Measurements from ENCODE around the gene CDX1. TPM values are rescaled to one million over a fixed set of nuclear protein-coding genes. Genes with fewer than 3 reads are reported as not detected.

The CDX1 gene
- total RNA-seq, 1 experiment from 2014 or later = 0.29 TPM

DNA sequence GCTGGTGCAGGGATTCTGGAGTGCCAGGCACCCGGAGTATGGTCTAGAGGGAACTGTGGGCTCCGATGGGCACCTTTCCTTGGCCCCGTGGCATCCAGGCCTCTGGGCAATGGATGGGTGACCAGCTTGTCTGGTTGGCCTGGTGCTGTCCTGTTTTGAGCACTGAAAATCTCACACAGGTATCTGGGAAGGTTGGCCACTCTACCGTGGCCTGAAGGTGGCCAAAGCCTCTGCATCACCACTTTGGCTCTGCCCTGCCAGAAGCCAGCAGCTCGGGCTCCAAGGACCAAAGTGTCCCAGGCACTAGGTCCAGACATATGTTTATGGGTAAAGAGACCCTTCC is 52.1 kb downstream of the CDX1 start:
- Mint-ChIP-seq H3K27me3 (ENCODE audit: insufficient read depth, unreplicated experiment) (no peaks in the 10 kb centered on the region), H3K4me1 (ENCODE audit: low read depth, unreplicated experiment) (peaks cover 18% of the 10 kb centered on the region), H3K27ac (ENCODE audit: unreplicated experiment) (no peak overlapping the region), H3K4me3 (ENCODE audit: unreplicated experiment) (no peak overlapping the region), H3K36me3 (ENCODE audit: insufficient read depth, unreplicated experiment) (no peaks in the 10 kb centered on the region), H3K9me3 (ENCODE audit: unreplicated experiment) (no peaks in the 10 kb centered on the region)
- intact Hi-C loops (cut with micrococcal nuclease; ENCODE audit: unreplicated experiment) = loop anchor here (1.0 to 10.0 kb wide), 6 partner anchors 41 to 384 kb away; no protein-coding TSS in a partner anchor
- Histone ChIP-seq H3K36me3 (ENCODE audit: control insufficient read depth, insufficient read depth, low read length) (no peaks in the 10 kb centered on the region), H3K9me3 (no peaks in the 10 kb centered on the region), H3K4me3 (ENCODE audit: low read depth, low read length) (no peak overlapping the region), H3K27me3 (replicated peaks; ENCODE audit: control insufficient read depth, insufficient read depth, low read length) (no peaks in the 10 kb centered on the region), H3K4me1 (peaks cover 19% of the 10 kb centered on the region)
- CTCF ChIA-PET = interaction anchor here (0.6 to 1.6 kb wide), 7 partner anchors 11 to 809 kb away, joined by 3 to 7 read pairs (median 3); no protein-coding TSS in a partner anchor
- POLR2A ChIA-PET = no interaction called here
- BruUV-seq (replicated peaks) = no TSS peak
- no peak for DNase-seq
- TF ChIP-seq, protein P1, sequence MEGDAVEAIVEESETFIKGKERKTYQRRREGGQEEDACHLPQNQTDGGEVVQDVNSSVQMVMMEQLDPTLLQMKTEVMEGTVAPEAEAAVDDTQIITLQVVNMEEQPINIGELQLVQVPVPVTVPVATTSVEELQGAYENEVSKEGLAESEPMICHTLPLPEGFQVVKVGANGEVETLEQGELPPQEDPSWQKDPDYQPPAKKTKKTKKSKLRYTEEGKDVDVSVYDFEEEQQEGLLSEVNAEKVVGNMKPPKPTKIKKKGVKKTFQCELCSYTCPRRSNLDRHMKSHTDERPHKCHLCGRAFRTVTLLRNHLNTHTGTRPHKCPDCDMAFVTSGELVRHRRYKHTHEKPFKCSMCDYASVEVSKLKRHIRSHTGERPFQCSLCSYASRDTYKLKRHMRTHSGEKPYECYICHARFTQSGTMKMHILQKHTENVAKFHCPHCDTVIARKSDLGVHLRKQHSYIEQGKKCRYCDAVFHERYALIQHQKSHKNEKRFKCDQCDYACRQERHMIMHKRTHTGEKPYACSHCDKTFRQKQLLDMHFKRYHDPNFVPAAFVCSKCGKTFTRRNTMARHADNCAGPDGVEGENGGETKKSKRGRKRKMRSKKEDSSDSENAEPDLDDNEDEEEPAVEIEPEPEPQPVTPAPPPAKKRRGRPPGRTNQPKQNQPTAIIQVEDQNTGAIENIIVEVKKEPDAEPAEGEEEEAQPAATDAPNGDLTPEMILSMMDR (IDR thresholded peaks at IDR 0.05; ENCODE audit: insufficient read depth in 1 of 2, low read depth in 1 of 2, low read length in 1 of 2, severe bottlenecking in 1 of 2, unreplicated experiment in 1 of 2) = no peak

DNA sequence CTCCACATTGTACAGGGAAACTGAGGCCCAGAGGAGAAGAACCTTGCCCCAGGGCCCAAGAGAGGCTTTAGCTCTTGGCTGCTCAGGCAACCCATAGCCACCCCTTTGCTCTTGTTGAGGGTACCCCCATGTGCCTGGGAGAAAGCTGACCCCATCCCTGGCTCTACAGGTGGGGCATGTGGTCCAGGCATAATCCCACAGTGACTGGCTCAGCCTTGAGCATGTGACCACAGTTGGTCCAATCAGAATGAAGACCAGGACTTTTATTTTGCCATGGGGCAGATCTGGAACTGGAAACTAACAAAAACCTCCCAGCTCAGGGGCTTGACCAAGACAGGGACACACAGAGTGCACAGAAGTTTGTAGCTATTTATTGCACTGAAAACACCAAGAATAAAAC is 52.6 kb downstream of the CDX1 start:
- TF ChIP-seq, protein P1 (IDR thresholded peaks at IDR 0.05; ENCODE audit: insufficient read depth in 1 of 2, low read depth in 1 of 2, low read length in 1 of 2, severe bottlenecking in 1 of 2, unreplicated experiment in 1 of 2) = no peak
- Histone ChIP-seq H3K4me3 (ENCODE audit: low read depth, low read length) (no peak overlapping the region), H3K9me3 (no peaks in the 10 kb centered on the region), H3K4me1 (peaks cover 19% of the 10 kb centered on the region), H3K36me3 (ENCODE audit: control insufficient read depth, insufficient read depth, low read length) (no peaks in the 10 kb centered on the region), H3K27me3 (replicated peaks; ENCODE audit: control insufficient read depth, insufficient read depth, low read length) (no peaks in the 10 kb centered on the region)
- DNase-seq = no peak
- Mint-ChIP-seq H3K27me3 (ENCODE audit: insufficient read depth, unreplicated experiment) (no peaks in the 10 kb centered on the region), H3K9me3 (ENCODE audit: unreplicated experiment) (no peaks in the 10 kb centered on the region), H3K4me1 (ENCODE audit: low read depth, unreplicated experiment) (peaks cover 18% of the 10 kb centered on the region), H3K36me3 (ENCODE audit: insufficient read depth, unreplicated experiment) (no peaks in the 10 kb centered on the region), H3K4me3 (ENCODE audit: unreplicated experiment) (no peak overlapping the region), H3K27ac (ENCODE audit: unreplicated experiment) (no peak overlapping the region)
- BruUV-seq (replicated peaks) = no TSS peak
- ChIA-PET CTCF (interaction anchor here (0.7 to 1.6 kb wide), 3 partner anchors 36 to 89 kb away, joined by 5 to 7 read pairs (median 6); no protein-coding TSS in a partner anchor), POLR2A (no interaction called here)
- intact Hi-C loops (cut with micrococcal nuclease; ENCODE audit: unreplicated experiment) = loop anchor here (5.0 to 10.0 kb wide), 3 partner anchors 42 to 384 kb away; no protein-coding TSS in a partner anchor

DNA sequence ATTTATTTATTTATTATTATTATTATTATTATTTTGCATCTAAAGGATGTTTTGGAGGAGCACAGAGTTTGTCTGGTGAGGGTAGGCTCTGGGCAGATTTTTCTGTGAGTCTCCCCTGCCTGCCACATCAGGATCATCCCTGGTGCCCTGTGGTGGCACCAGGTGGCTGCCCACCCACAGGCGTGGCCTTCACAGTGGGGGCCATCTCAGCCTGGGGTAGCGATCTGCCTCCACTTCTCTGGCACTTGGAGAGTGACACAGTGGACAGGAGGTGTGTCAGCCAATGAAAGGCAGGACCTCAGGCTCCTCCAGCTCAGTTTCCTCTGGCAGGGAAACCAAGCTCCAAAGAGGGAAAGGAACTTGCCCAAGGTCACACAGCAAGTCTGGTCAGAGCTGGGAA is 53.3 kb downstream of the CDX1 start:
- H3K27me3 Mint-ChIP-seq (ENCODE audit: insufficient read depth, unreplicated experiment) = no peaks in the 10 kb centered on the region
- TF ChIP-seq, protein P1 (IDR thresholded peaks at IDR 0.05; ENCODE audit: insufficient read depth in 1 of 2, low read depth in 1 of 2, low read length in 1 of 2, severe bottlenecking in 1 of 2, unreplicated experiment in 1 of 2) = no peak
- peaks cover 19% of the 10 kb centered on the region for H3K4me1 ChIP-seq
- H3K9me3 ChIP-seq = no peaks in the 10 kb centered on the region
- POLR2A ChIA-PET = no interaction called here
- CTCF ChIA-PET = interaction anchor here (1.3 kb wide), 1 partner anchor 44 kb away, joined by 3 read pairs; no protein-coding TSS in a partner anchor
- no peaks in the 10 kb centered on the region for H3K27me3 ChIP-seq (replicated peaks; ENCODE audit: control insufficient read depth, insufficient read depth, low read length)
- no peaks in the 10 kb centered on the region for H3K36me3 Mint-ChIP-seq (ENCODE audit: insufficient read depth, unreplicated experiment)
- H3K9me3 Mint-ChIP-seq (ENCODE audit: unreplicated experiment) = no peaks in the 10 kb centered on the region
- BruUV-seq (replicated peaks) = no TSS peak
- no peaks in the 10 kb centered on the region for H3K36me3 ChIP-seq (ENCODE audit: control insufficient read depth, insufficient read depth, low read length)
- H3K27ac Mint-ChIP-seq (ENCODE audit: unreplicated experiment) = no peak overlapping the region
- no peak overlapping the region for H3K4me3 Mint-ChIP-seq (ENCODE audit: unreplicated experiment)
- no peak overlapping the region for H3K4me3 ChIP-seq (ENCODE audit: low read depth, low read length)
- intact Hi-C loops (cut with micrococcal nuclease; ENCODE audit: unreplicated experiment) = loop anchor here (5.0 to 10.0 kb wide), 3 partner anchors 43 to 385 kb away; no protein-coding TSS in a partner anchor
- peaks cover 18% of the 10 kb centered on the region for H3K4me1 Mint-ChIP-seq (ENCODE audit: low read depth, unreplicated experiment)
- no peak for DNase-seq

Measured in Caco-2 (cell line).